ENCODE results near the gene CCDC121. TPM values are rescaled to one million over a fixed set of nuclear protein-coding genes. Genes with fewer than 3 reads are reported as not detected.
A peak's percentile ranks its signal among the peaks of the same experiment; 100 is the strongest.
"Not testable (repeated sequence)": the region's sequence is repeated elsewhere in the genome, so short reads cannot be mapped to it uniquely, and the experiment has no call there.

Gene CCDC121
- total RNA-seq, 6 experiments from 2014 or later: 0.52 to 1.2 (median 0.97) TPM

DNA sequence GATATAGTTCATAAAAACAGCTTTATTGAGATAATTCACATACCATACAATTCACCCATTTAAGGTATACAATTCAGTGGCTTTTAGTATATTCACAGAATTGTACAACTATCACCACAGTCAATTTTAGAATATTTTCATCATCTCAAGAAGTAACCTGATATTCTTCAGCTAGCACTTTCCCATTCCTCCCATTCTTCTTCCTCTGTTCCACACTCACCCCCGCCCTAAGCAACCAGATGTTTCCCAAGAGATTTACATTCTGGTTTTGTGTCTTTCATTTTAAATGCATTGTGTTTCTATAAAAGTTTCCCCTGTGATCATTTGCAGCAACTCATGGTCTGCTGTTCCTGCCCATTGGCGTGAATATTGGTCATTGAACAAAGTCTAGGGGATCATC is 5.5 kb upstream of the CCDC121 start:
- DNase-seq: no peak
- H3K27ac Mint-ChIP-seq: no peak overlapping the region
- H3K27me3 Mint-ChIP-seq (ENCODE audit: insufficient read depth): no peaks in the 10 kb centered on the region
- peaks cover 37% of the 10 kb centered on the region for H3K4me1 Mint-ChIP-seq (ENCODE audit: low read depth)
- H3K36me3 Mint-ChIP-seq (ENCODE audit: low read depth): peaks cover 54% of the 10 kb centered on the region
- H3K9me3 Mint-ChIP-seq: no peaks in the 10 kb centered on the region
- H3K4me3 Mint-ChIP-seq: no peak overlapping the region
- TF ChIP-seq, protein P1, sequence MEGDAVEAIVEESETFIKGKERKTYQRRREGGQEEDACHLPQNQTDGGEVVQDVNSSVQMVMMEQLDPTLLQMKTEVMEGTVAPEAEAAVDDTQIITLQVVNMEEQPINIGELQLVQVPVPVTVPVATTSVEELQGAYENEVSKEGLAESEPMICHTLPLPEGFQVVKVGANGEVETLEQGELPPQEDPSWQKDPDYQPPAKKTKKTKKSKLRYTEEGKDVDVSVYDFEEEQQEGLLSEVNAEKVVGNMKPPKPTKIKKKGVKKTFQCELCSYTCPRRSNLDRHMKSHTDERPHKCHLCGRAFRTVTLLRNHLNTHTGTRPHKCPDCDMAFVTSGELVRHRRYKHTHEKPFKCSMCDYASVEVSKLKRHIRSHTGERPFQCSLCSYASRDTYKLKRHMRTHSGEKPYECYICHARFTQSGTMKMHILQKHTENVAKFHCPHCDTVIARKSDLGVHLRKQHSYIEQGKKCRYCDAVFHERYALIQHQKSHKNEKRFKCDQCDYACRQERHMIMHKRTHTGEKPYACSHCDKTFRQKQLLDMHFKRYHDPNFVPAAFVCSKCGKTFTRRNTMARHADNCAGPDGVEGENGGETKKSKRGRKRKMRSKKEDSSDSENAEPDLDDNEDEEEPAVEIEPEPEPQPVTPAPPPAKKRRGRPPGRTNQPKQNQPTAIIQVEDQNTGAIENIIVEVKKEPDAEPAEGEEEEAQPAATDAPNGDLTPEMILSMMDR (IDR thresholded peaks at IDR 0.05): no peak

DNA sequence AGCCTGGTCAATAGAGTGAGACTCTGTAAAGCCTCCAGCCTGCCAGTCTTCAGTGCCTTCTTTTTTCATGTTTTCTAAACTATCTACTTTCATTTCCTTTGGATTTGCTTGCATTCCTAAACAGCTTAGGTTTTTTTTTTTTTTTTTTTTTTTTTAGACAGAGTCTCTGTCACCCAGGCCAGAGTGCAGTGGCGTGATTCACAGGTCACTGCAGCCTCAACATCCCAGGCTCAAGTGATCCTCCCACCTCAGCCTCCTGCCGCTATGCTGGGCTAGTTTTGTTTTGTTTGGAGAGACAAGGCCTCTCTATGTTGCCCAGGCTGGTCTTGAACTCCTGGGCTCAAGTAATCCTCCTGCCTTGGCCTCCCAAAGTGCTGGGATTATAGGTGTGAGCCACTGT is 1.4 kb upstream of the CCDC121 start:
- Mint-ChIP-seq H3K36me3 (ENCODE audit: low read depth) (peaks cover 45% of the 10 kb centered on the region), H3K4me3 (peak overlapping the region; percentile 49; the same call in 1 of the 2 replicates)
- H3K4me1 Mint-ChIP-seq (ENCODE audit: low read depth); DNase-seq; H3K27me3 Mint-ChIP-seq (ENCODE audit: insufficient read depth); H3K27ac Mint-ChIP-seq; H3K9me3 Mint-ChIP-seq: not testable (repeated sequence)

DNA sequence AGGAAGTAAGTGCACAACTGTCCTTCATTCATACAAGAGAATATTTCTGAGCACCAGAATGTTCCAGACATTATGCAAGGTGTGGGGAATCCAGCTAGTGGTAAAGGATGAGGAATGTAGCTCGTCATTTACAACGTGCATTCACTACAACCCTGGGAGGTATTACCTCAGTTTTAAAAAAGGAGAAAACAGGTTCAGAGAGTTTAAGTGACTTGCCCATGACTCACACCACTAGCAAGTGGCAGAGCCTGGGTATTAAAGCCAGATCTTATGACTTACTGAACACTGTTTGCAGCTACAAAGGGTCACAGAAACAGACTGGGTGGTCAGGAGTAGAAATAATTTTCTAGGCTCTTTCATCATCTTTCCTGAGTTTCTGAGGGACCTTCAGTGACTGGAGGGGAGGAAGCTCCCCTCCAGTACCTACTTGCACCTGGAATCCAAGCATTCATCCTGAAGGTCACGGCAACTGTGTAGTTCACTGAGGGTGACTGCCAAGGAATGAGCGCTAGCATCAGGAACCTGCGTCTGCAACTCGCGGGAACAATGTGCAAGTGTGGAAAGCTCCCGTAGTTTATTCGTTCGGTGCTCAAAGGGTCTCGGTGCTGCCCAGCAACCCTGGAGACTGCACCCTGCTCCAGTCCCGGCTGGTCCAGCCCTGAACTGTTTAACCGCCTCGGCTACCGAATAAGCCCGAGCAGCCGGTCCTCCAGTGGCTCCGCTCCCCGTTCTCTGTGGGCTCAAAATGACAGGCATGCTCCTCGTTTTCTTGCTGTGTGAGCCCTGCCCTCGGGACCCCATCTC is 647 bp downstream of the CCDC121 start:
- Mint-ChIP-seq H3K36me3 (ENCODE audit: low read depth) (peaks cover 45% of the 10 kb centered on the region), H3K4me1 (ENCODE audit: low read depth) (peaks cover 26% of the 10 kb centered on the region), H3K9me3 (no peaks in the 10 kb centered on the region), H3K27ac (no peak overlapping the region), H3K27me3 (ENCODE audit: insufficient read depth) (peaks cover 2% of the 10 kb centered on the region; the same call in 1 of the 2 replicates), H3K4me3 (no peak overlapping the region)
- peak; percentile 91 for DNase-seq
- TF ChIP-seq, protein P1 (IDR thresholded peaks at IDR 0.05): no peak

DNA sequence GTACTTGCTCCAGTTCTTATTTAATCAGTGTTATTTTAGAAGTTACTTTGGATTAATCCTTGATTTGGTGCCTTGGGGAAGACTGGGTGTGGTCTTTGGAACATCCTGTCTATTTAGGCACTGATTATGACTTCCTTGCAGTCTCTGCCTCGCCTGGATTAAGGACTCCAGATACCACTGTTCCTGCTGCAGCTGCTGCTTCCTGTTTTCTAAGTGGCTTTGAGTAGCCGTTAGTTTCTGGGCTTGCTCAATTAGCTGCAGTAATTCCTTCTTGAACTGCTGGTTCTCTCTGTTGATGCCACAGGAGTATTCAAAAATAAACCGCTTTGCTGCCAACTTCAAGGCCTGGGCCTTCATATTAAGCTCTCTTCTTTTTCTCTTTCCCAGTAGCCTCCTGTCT is 1.9 kb downstream of the CCDC121 start:
- H3K27ac Mint-ChIP-seq; DNase-seq; H3K4me3 Mint-ChIP-seq; H3K27me3 Mint-ChIP-seq (ENCODE audit: insufficient read depth); H3K9me3 Mint-ChIP-seq: not testable (repeated sequence)
- Mint-ChIP-seq H3K36me3 (ENCODE audit: low read depth) (peaks cover 44% of the 10 kb centered on the region), H3K4me1 (ENCODE audit: low read depth) (peaks cover 38% of the 10 kb centered on the region)

DNA sequence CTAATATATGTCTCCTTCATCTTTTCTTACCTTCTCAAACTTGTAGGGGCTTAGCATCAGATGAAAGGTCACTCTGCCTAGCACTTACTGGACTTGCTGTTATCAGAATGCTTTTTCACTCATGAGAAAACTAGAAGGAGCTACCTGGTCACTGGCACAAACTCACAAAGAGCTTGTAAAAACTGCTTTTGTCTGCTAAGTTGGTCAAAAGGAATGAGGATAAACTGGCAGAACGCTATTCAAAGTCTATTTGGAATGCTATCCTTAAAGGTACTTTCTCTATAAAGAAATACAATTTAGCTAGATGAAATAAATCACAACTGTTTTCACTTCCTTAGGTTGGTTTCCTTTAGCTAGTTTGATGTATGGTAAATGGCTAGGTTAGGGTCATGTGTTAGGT is 2.5 kb downstream of the CCDC121 start:
- H3K27me3 Mint-ChIP-seq (ENCODE audit: insufficient read depth); H3K4me3 Mint-ChIP-seq; H3K9me3 Mint-ChIP-seq; H3K27ac Mint-ChIP-seq; DNase-seq: not testable (repeated sequence)
- Mint-ChIP-seq H3K4me1 (ENCODE audit: low read depth) (peaks cover 44% of the 10 kb centered on the region), H3K36me3 (ENCODE audit: low read depth) (peaks cover 44% of the 10 kb centered on the region)

DNA sequence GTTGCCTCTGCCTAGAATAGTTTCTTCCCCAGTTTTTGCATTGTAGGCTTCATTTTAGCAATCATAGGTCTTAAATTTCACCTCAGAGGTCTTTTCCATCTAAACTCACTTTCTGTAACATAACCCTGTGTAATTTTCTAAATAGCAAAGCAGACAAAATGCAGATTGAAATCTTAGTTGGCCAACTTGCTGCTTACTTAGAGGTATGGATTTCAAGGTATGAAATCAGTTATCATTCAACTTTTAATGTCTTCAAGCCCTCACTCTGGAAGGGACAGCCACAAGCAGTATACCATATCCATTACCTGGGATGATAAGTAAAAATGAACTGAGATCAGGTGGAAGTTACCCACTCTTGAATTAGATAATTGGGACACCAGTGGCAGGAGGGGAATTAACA is 3.9 kb downstream of the CCDC121 start:
- no peak overlapping the region for H3K4me3 Mint-ChIP-seq
- peaks cover 2% of the 10 kb centered on the region; the same call in 1 of the 2 replicates for H3K27me3 Mint-ChIP-seq (ENCODE audit: insufficient read depth)
- no peak for DNase-seq
- no peak overlapping the region; the same call in 1 of the 2 replicates for H3K27ac Mint-ChIP-seq
- peaks cover 40% of the 10 kb centered on the region for H3K4me1 Mint-ChIP-seq (ENCODE audit: low read depth)
- TF ChIP-seq, protein P1 (IDR thresholded peaks at IDR 0.05): no peak
- H3K9me3 Mint-ChIP-seq: no peaks in the 10 kb centered on the region
- peaks cover 47% of the 10 kb centered on the region for H3K36me3 Mint-ChIP-seq (ENCODE audit: low read depth)

DNA sequence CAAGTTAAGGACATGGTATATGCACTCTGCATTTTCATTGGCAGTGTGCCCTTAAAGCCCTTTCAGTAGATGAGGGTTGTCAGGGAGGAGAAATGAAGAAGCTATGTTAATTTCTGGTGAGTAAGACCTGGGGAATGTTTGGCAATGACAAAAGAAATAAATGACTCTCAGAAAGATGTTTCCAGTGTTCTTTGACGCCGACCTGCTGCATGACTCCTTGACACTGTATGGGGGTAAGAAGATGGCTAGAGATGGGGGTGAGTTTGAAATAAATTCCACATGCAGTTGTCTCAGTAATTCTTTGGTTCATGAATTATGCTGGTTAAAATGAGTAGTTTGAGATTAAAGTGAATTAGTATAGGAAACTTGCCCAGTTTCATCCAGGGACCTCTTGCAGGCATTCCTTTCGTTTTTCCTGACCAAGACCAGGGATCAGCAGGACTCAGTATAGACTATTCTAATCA is 5.9 kb downstream of the CCDC121 start:
- H3K4me1 Mint-ChIP-seq (ENCODE audit: low read depth): peaks cover 40% of the 10 kb centered on the region
- H3K27ac Mint-ChIP-seq: peak overlapping the region; percentile 73
- DNase-seq: peak; percentile 85
- H3K9me3 Mint-ChIP-seq: no peaks in the 10 kb centered on the region
- TF ChIP-seq, protein P1 (IDR thresholded peaks at IDR 0.05): no peak
- H3K36me3 Mint-ChIP-seq (ENCODE audit: low read depth): peaks cover 59% of the 10 kb centered on the region
- no peaks in the 10 kb centered on the region for H3K27me3 Mint-ChIP-seq (ENCODE audit: insufficient read depth)
- peak overlapping the region; percentile 61 for H3K4me3 Mint-ChIP-seq

All from HFFc6 (cell line).